ENCODE results near the gene GPT2.

Gene GPT2

GRCh38 chr16:46883690-46884512 is at the start of gene GPT2:
Gene GPT2, plus strand, starts transcription at chr16:46884362. Its CDS starts 354 bp downstream, at chr16:46884716.
- Histone ChIP-seq H3K27me3 (ENCODE audit: control insufficient read depth in 1 of 2, insufficient read depth in 2 of 2, low read length in 2 of 2) (peaks cover 0 to 9% of the 10 kb centered on the region in 2 donors), H3K27ac (ENCODE audit: low read depth, low read length) (no peak within 1 kb of the TSS), H3K4me3 (ENCODE audit: low read depth in 1 of 2, low read length in 2 of 2) (peak within 1 kb of the TSS; percentile 77 to 86), H3K9me3 (ENCODE audit: control insufficient read depth in 1 of 2, low read length in 2 of 2) (no peaks in the 10 kb centered on the region), H3K4me1 (ENCODE audit: control insufficient read depth in 1 of 2, insufficient read depth in 2 of 2, low read length in 2 of 2) (peaks cover 7 to 14% of the 10 kb centered on the region in 2 donors), H3K36me3 (ENCODE audit: control insufficient read depth in 1 of 2, insufficient read depth in 2 of 2, low read length in 2 of 2) (no peaks in the 10 kb centered on the region), H3K9ac (ENCODE audit: low read depth in 1 of 2, low read length in 2 of 2) (peak within 1 kb of the TSS; percentile 44 to 77)

- H3K27me3 ChIP-seq (ENCODE audit: control insufficient read depth in 1 of 2, insufficient read depth in 2 of 2, low read length in 2 of 2), result no peaks in the 10 kb centered on the region
- H3K4me1 ChIP-seq (ENCODE audit: control insufficient read depth in 1 of 2, insufficient read depth in 2 of 2, low read length in 2 of 2), result peaks cover 0 to 6% of the 10 kb centered on the region in 2 donors
- H3K9me3 ChIP-seq (ENCODE audit: control insufficient read depth in 1 of 2, low read length in 2 of 2), result no peaks in the 10 kb centered on the region
- H3K27ac ChIP-seq (ENCODE audit: low read depth, low read length), result no peak overlapping the region
- no peak overlapping the region for H3K4me3 ChIP-seq (ENCODE audit: low read depth in 1 of 2, low read length in 2 of 2)
- H3K36me3 ChIP-seq (ENCODE audit: control insufficient read depth in 1 of 2, insufficient read depth in 2 of 2, low read length in 2 of 2), result no peaks in the 10 kb centered on the region
- no peak overlapping the region for H3K9ac ChIP-seq (ENCODE audit: low read depth in 1 of 2, low read length in 2 of 2)
Observed at GRCh38 chr16:46836534-46837530, 47.3 kb upstream of the GPT2 start.

- Histone ChIP-seq H3K9me3 (ENCODE audit: control insufficient read depth in 1 of 2, low read length in 2 of 2) (no peaks in the 10 kb centered on the region), H3K9ac (ENCODE audit: low read depth in 1 of 2, low read length in 2 of 2) (no peak overlapping the region), H3K27me3 (ENCODE audit: control insufficient read depth in 1 of 2, insufficient read depth in 2 of 2, low read length in 2 of 2) (no peaks in the 10 kb centered on the region), H3K27ac (ENCODE audit: low read depth, low read length) (no peak overlapping the region), H3K4me3 (ENCODE audit: low read depth in 1 of 2, low read length in 2 of 2) (no peak overlapping the region), H3K4me1 (ENCODE audit: control insufficient read depth in 1 of 2, insufficient read depth in 2 of 2, low read length in 2 of 2) (no peaks in the 10 kb centered on the region), H3K36me3 (ENCODE audit: control insufficient read depth in 1 of 2, insufficient read depth in 2 of 2, low read length in 2 of 2) (no peaks in the 10 kb centered on the region)
Observed at GRCh38 chr16:46839986-46840443, 44.1 kb upstream of the GPT2 start.

GRCh38 chr16:46842192-46842895 is 41.8 kb upstream of the GPT2 start:
- no peaks in the 10 kb centered on the region for H3K36me3 ChIP-seq (ENCODE audit: control insufficient read depth in 1 of 2, insufficient read depth in 2 of 2, low read length in 2 of 2)
- H3K27me3 ChIP-seq (ENCODE audit: control insufficient read depth in 1 of 2, insufficient read depth in 2 of 2, low read length in 2 of 2), result no peaks in the 10 kb centered on the region
- H3K9me3 ChIP-seq (ENCODE audit: control insufficient read depth in 1 of 2, low read length in 2 of 2), result no peaks in the 10 kb centered on the region
- H3K27ac ChIP-seq (ENCODE audit: low read depth, low read length), result no peak overlapping the region
- H3K4me1 ChIP-seq (ENCODE audit: control insufficient read depth in 1 of 2, insufficient read depth in 2 of 2, low read length in 2 of 2), result no peaks in the 10 kb centered on the region
- no peak overlapping the region for H3K9ac ChIP-seq (ENCODE audit: low read depth in 1 of 2, low read length in 2 of 2)
- H3K4me3 ChIP-seq (ENCODE audit: low read depth in 1 of 2, low read length in 2 of 2), result no peak overlapping the region

- Histone ChIP-seq H3K27me3 (ENCODE audit: control insufficient read depth in 1 of 2, insufficient read depth in 2 of 2, low read length in 2 of 2) (no peaks in the 10 kb centered on the region), H3K9ac (ENCODE audit: low read depth in 1 of 2, low read length in 2 of 2) (no peak overlapping the region), H3K9me3 (ENCODE audit: control insufficient read depth in 1 of 2, low read length in 2 of 2) (no peaks in the 10 kb centered on the region), H3K36me3 (ENCODE audit: control insufficient read depth in 1 of 2, insufficient read depth in 2 of 2, low read length in 2 of 2) (no peaks in the 10 kb centered on the region), H3K4me1 (ENCODE audit: control insufficient read depth in 1 of 2, insufficient read depth in 2 of 2, low read length in 2 of 2) (no peaks in the 10 kb centered on the region), H3K4me3 (ENCODE audit: low read depth in 1 of 2, low read length in 2 of 2) (peak overlapping the region in 1 of 2 donors; percentile 15), H3K27ac (ENCODE audit: low read depth, low read length) (no peak overlapping the region)
Observed at GRCh38 chr16:46843898-46844642, 40.1 kb upstream of the GPT2 start.

GRCh38 chr16:46844771-46845170 is 39.4 kb upstream of the GPT2 start:
- H3K9ac ChIP-seq (ENCODE audit: low read depth in 1 of 2, low read length in 2 of 2), result no peak overlapping the region
- no peaks in the 10 kb centered on the region for H3K9me3 ChIP-seq (ENCODE audit: control insufficient read depth in 1 of 2, low read length in 2 of 2)
- no peaks in the 10 kb centered on the region for H3K27me3 ChIP-seq (ENCODE audit: control insufficient read depth in 1 of 2, insufficient read depth in 2 of 2, low read length in 2 of 2)
- no peak overlapping the region for H3K4me3 ChIP-seq (ENCODE audit: low read depth in 1 of 2, low read length in 2 of 2)
- no peaks in the 10 kb centered on the region for H3K36me3 ChIP-seq (ENCODE audit: control insufficient read depth in 1 of 2, insufficient read depth in 2 of 2, low read length in 2 of 2)
- H3K27ac ChIP-seq (ENCODE audit: low read depth, low read length), result no peak overlapping the region
- no peaks in the 10 kb centered on the region for H3K4me1 ChIP-seq (ENCODE audit: control insufficient read depth in 1 of 2, insufficient read depth in 2 of 2, low read length in 2 of 2)

- H3K9ac ChIP-seq (ENCODE audit: low read depth in 1 of 2, low read length in 2 of 2), result no peak overlapping the region
- no peaks in the 10 kb centered on the region for H3K27me3 ChIP-seq (ENCODE audit: control insufficient read depth in 1 of 2, insufficient read depth in 2 of 2, low read length in 2 of 2)
- peaks cover 7% of the 10 kb centered on the region in 2 donors for H3K4me1 ChIP-seq (ENCODE audit: control insufficient read depth in 1 of 2, insufficient read depth in 2 of 2, low read length in 2 of 2)
- H3K27ac ChIP-seq (ENCODE audit: low read depth, low read length), result no peak overlapping the region
- no peaks in the 10 kb centered on the region for H3K9me3 ChIP-seq (ENCODE audit: control insufficient read depth in 1 of 2, low read length in 2 of 2)
- no peak overlapping the region for H3K4me3 ChIP-seq (ENCODE audit: low read depth in 1 of 2, low read length in 2 of 2)
- no peaks in the 10 kb centered on the region for H3K36me3 ChIP-seq (ENCODE audit: control insufficient read depth in 1 of 2, insufficient read depth in 2 of 2, low read length in 2 of 2)
Observed at GRCh38 chr16:46845952-46846351, 38.2 kb upstream of the GPT2 start.

- no peak overlapping the region for H3K27ac ChIP-seq (ENCODE audit: low read depth, low read length)
- H3K9me3 ChIP-seq (ENCODE audit: control insufficient read depth in 1 of 2, low read length in 2 of 2), result no peaks in the 10 kb centered on the region
- H3K9ac ChIP-seq (ENCODE audit: low read depth in 1 of 2, low read length in 2 of 2), result no peak overlapping the region
- peaks cover 12 to 13% of the 10 kb centered on the region in 2 donors for H3K4me1 ChIP-seq (ENCODE audit: control insufficient read depth in 1 of 2, insufficient read depth in 2 of 2, low read length in 2 of 2)
- no peaks in the 10 kb centered on the region for H3K27me3 ChIP-seq (ENCODE audit: control insufficient read depth in 1 of 2, insufficient read depth in 2 of 2, low read length in 2 of 2)
- H3K4me3 ChIP-seq (ENCODE audit: low read depth in 1 of 2, low read length in 2 of 2), result no peak overlapping the region
- no peaks in the 10 kb centered on the region for H3K36me3 ChIP-seq (ENCODE audit: control insufficient read depth in 1 of 2, insufficient read depth in 2 of 2, low read length in 2 of 2)
Observed at GRCh38 chr16:46848768-46849764, 35.1 kb upstream of the GPT2 start.

All from duodenal mucosa (tissue), 2 donors.